Adipocyte (in vitro differentiated cells): ENCODE data around the gene PRKN.

Source experiments
- DNase-seq: peaks from one replicate; pipeline ENCODE4 v3.0.0-alpha.2; 2015; ENCODE audit warnings: low read depth
- H3K27me3 ChIP-seq: replicated peaks from 2 replicates; pipeline ENCODE4 v1.7.0; 2013; ENCODE audit warnings: mild to moderate bottlenecking, low read length, moderate library complexity; ENCODE audit not compliant: control insufficient read depth, insufficient read depth
- H3K36me3 ChIP-seq: 2 replicates; pipeline ENCODE4 v1.7.0; 2013; ENCODE audit warnings: low read length, mild to moderate bottlenecking, moderate library complexity; ENCODE audit not compliant: control insufficient read depth, insufficient read depth, severe bottlenecking
- H3K4me1 ChIP-seq: 2 replicates; pipeline ENCODE4 v1.7.0; 2013; ENCODE audit warnings: mild to moderate bottlenecking, low read length, moderate library complexity; ENCODE audit not compliant: control insufficient read depth, insufficient read depth
- H3K4me3 ChIP-seq: 2 replicates; pipeline ENCODE4 v1.7.0; 2013; ENCODE audit warnings: mild to moderate bottlenecking, low read length, moderate library complexity
- H3K9ac ChIP-seq: 2 replicates; pipeline ENCODE4 v1.7.0; 2013; ENCODE audit warnings: mild to moderate bottlenecking, low read length, moderate library complexity
- H3K9me3 ChIP-seq: 2 replicates; pipeline ENCODE4 v1.7.0; 2013; ENCODE audit warnings: mild to moderate bottlenecking, low read length, moderate library complexity; ENCODE audit not compliant: control insufficient read depth

The PRKN gene

DNA sequence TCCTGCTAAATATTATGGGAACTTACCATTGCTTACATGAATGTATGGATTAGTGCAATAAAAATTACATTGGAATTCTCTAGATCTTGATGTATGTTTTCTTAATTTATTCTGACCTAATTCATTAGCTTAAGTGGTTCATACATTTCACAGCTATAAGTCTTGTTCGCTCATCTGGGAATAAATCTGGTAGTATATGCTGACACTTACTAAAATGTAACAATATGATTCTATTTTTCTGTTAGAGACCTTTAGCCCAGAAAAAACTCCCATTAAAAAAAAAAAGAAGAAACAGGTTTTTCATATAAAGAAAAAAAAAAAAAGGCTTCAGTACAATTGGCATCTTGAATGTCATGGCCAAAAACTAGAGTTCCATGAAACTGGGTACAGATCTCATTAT is 1059.6 kb downstream of the PRKN start:
- peaks cover 6% of the 10 kb centered on the region for H3K9me3 ChIP-seq
- H3K4me3 ChIP-seq = no peak overlapping the region
- H3K9ac ChIP-seq = no peak overlapping the region
- DNase-seq = no peak
- H3K4me1 ChIP-seq = no peaks in the 10 kb centered on the region
- no peaks in the 10 kb centered on the region for H3K36me3 ChIP-seq
- H3K27me3 ChIP-seq = no peaks in the 10 kb centered on the region

DNA sequence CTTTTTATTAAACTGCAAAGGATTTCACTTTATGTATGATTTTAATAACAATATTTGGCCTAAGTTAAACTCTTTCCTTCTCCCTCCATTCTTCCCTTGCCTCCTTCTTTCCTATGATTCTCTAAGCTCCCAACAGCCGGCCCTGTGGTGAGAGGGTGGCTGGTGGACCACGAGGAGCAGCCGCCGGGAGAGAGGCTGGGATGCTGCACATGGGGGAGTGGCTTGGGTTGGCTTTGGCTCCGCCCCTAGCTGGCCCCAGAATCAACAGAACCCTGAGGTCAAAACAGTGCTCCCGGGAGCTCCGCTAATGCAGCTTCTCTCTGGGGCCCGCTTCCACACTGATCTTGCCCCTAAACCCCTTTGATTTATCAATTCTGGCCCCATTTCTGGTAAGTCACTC is 1063.9 kb downstream of the PRKN start:
- Histone ChIP-seq H3K27me3 (no peaks in the 10 kb centered on the region), H3K9me3 (peaks cover 13% of the 10 kb centered on the region), H3K9ac (no peak overlapping the region), H3K4me1 (no peaks in the 10 kb centered on the region), H3K4me3 (no peak overlapping the region), H3K36me3 (no peaks in the 10 kb centered on the region)
- DNase-seq = no peak

DNA sequence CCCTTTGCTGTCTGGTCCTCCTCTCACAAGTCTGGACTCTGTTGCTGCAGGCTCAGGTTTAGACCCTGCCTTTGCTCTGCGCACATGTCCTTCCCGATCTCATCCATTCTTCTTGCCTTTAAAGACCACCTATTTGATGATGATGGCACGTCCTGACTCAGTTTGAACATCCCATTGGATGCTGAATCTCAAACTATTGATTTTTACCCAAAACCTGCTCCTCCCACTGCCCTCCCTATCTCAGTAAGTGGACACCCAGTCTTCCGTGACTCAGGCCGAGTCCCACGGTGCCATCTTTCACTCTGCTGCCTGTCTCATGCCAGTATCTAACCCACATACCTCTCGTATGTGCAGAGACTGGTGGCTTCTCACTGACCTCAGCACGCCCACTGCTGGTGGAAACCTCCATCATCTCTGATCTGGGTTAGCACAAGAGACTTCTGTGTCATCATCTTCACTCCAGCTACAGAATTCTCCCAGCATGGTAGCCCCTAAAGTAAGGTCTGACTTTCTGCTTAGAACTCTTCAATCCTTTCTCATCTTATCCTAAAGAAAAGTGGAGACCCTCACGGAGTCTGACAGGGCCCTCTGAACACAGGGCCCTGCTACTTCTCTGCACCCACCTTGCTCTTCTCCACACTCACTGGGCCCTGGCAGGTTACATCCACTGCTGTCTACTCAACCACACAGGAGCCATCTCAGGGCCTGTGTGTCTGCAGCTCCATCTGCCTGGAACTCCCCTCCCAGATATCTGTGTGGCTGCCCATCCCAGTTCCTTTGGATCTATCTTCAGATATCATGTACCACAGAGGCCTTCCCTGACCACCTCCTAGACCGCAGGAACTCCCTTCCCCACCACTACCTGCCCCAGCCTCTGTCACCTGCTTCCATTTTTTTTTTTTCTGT is 1066.6 kb downstream of the PRKN start:
- Histone ChIP-seq H3K27me3 (no peaks in the 10 kb centered on the region), H3K36me3 (no peaks in the 10 kb centered on the region), H3K4me1 (no peaks in the 10 kb centered on the region), H3K9ac (no peak overlapping the region), H3K9me3 (peaks cover 13% of the 10 kb centered on the region), H3K4me3 (no peak overlapping the region)
- peak; percentile 3 for DNase-seq

DNA sequence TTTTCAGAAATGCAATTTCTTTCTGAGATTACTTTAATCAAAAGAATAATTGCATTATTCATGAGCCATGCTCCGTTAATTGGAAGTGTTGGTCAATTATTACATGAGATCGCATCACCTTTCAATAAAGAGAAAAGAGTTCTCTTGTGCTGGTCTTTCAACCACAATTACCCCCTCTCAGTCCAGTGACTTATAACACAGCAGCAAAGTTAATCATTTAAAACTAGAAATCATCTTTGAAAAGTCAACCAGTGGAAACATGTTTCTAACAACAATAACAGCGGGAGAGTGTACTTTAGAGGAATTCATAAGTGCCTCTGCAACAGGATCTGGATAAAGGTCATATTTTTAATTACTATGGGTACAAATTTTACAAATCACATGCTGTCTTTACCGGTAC is 1069.4 kb downstream of the PRKN start:
- Histone ChIP-seq H3K9ac (no peak overlapping the region), H3K36me3 (no peaks in the 10 kb centered on the region), H3K27me3 (no peaks in the 10 kb centered on the region), H3K4me3 (no peak overlapping the region), H3K9me3 (peaks cover 9% of the 10 kb centered on the region), H3K4me1 (no peaks in the 10 kb centered on the region)
- DNase-seq = no peak

DNA sequence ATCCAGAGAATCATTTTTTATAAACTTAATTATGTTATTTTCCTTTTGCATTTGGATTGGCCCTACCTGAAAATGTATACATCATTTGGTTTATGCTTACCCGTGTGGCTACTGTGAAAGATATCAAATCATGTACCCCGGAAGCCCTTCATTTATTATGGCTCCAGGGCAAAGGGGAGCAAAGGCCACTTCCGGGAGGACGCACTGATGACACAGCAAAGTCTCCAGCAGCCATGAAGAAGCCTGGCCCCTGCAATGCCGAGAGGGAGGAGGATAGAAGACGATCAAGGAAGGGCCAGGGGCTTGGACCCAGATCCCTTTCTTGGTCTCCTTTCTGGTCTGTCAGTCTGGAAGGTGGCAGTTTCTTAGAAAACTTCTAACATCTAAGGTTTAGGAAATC is 1073.4 kb downstream of the PRKN start:
- Histone ChIP-seq H3K27me3 (no peaks in the 10 kb centered on the region), H3K9me3 (no peaks in the 10 kb centered on the region), H3K36me3 (no peaks in the 10 kb centered on the region), H3K9ac (no peak overlapping the region), H3K4me3 (no peak overlapping the region), H3K4me1 (no peaks in the 10 kb centered on the region)
- no peak for DNase-seq

GRCh38 chr6:161651949-161652348 is 1075.6 kb downstream of the PRKN start:
- Histone ChIP-seq H3K9ac (no peak overlapping the region), H3K27me3 (no peaks in the 10 kb centered on the region), H3K36me3 (no peaks in the 10 kb centered on the region), H3K4me1 (no peaks in the 10 kb centered on the region), H3K4me3 (no peak overlapping the region), H3K9me3 (no peaks in the 10 kb centered on the region)
- DNase-seq = no peak

DNA sequence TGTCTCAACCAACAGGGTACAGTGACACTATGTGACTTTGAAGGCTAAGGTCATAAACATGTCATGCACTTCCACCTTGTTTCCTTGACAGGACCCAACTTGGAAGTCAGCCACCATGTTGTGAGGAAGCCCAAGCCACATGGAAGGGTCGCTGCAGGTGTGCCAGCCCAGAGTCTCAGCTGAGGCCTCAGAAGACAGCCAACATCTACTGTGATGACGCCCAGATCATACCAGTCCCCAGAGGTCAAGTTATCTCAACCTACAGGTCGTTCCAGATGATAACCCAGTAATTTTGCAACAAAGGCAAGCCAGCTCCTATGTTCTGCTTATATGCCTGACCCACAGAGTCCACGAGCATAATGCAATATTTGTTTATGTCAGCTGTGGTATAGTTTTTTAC is 1077.7 kb downstream of the PRKN start:
- Histone ChIP-seq H3K9ac (no peak overlapping the region), H3K27me3 (no peaks in the 10 kb centered on the region), H3K4me3 (no peak overlapping the region), H3K4me1 (no peaks in the 10 kb centered on the region), H3K36me3 (no peaks in the 10 kb centered on the region), H3K9me3 (no peaks in the 10 kb centered on the region)
- DNase-seq = no peak

- Histone ChIP-seq H3K4me3 (no peak overlapping the region), H3K9ac (no peak overlapping the region), H3K36me3 (no peaks in the 10 kb centered on the region), H3K9me3 (no peaks in the 10 kb centered on the region), H3K4me1 (no peaks in the 10 kb centered on the region), H3K27me3 (no peaks in the 10 kb centered on the region)
- no peak for DNase-seq
Observed at GRCh38 chr6:161649068-161649467, 1078.5 kb downstream of the PRKN start.

DNA sequence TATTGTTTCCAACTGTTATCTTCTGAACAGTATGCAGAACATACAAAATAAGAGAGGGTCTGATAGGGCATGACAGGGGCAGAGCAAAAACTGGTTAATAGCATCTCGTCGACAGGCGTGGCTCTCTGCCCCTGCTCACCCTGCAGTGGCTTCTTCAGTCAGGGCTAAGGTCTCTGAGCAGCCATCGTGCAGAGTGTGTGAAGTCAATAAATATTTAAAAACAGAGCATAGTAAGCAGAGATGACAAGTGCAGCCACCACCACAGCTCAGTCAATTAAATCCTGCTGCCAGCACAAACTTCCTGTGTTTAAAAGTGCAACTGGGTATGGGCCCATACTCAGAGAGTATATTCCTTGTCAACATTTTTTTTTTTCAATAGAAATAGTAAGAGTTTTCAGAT is 1080.3 kb downstream of the PRKN start:
- no peaks in the 10 kb centered on the region for H3K36me3 ChIP-seq
- H3K9me3 ChIP-seq = no peaks in the 10 kb centered on the region
- no peaks in the 10 kb centered on the region for H3K27me3 ChIP-seq
- no peaks in the 10 kb centered on the region for H3K4me1 ChIP-seq
- no peak overlapping the region for H3K9ac ChIP-seq
- no peak overlapping the region for H3K4me3 ChIP-seq
- no peak for DNase-seq

DNA sequence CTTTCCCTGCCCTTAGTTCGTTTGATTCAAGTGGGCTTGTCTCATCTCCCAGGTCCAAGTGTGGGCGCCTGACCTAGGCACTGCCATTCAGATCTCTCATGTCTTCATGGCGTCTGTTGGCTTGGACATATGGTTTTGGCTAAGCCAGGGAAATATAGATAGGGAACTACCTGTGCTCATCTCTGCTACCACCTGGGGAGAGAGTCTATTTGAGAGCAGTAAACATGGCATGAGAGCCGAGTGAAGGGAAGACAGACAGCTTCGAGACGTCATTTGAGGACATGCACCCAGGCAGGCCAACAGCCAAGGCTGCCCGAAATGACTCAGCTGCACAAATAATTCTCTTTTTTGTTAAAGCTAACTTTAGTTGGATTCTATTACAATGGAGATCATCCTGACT is 1083.0 kb downstream of the PRKN start:
- no peak for DNase-seq
- Histone ChIP-seq H3K27me3 (no peaks in the 10 kb centered on the region), H3K36me3 (no peaks in the 10 kb centered on the region), H3K9ac (no peak overlapping the region), H3K4me3 (no peak overlapping the region), H3K9me3 (no peaks in the 10 kb centered on the region), H3K4me1 (no peaks in the 10 kb centered on the region)

DNA sequence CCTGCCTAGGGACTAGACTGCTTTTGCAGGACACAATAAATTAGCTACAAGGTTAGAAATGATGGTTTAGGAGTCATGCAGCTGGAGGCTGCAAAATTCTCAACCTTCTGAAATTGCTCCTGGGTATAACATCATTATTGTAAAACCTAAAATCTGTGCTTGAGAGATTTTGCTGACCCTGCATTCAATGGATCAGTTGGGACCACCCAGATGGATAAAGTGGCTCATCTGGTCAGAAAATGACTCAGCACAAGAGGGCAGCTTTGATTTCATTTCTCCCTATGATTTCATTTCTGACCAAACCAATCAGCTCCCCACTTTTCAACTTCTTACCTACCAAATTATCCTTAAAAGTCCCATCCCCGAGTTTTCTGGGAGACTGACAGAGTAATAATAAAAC is 1086.4 kb downstream of the PRKN start:
- DNase-seq = no peak
- no peak overlapping the region for H3K9ac ChIP-seq
- no peaks in the 10 kb centered on the region for H3K36me3 ChIP-seq
- no peaks in the 10 kb centered on the region for H3K4me1 ChIP-seq
- H3K27me3 ChIP-seq = no peaks in the 10 kb centered on the region
- no peaks in the 10 kb centered on the region for H3K9me3 ChIP-seq
- no peak overlapping the region for H3K4me3 ChIP-seq

DNA sequence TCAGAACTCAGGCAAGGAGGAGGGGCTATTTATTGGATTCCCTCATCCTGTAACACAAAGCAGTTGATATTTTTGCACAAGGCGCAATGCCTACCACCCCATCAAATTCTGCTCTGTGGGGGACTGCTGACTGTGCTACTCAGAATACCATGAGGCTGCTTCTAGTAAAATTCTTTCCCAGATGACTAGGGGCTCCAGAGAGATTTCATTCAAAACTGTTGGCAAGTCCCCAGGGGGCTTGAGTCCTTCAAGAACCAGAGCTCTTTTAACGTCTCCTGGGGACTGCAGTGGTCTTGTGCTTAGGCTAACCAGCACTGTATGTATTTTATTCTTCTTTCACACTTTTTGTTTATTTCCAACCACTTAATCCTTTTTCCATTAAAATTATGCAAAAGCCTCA is 1087.8 kb downstream of the PRKN start:
- no peaks in the 10 kb centered on the region for H3K9me3 ChIP-seq
- H3K4me3 ChIP-seq = no peak overlapping the region
- H3K27me3 ChIP-seq = no peaks in the 10 kb centered on the region
- no peaks in the 10 kb centered on the region for H3K36me3 ChIP-seq
- DNase-seq = no peak
- no peaks in the 10 kb centered on the region for H3K4me1 ChIP-seq
- no peak overlapping the region for H3K9ac ChIP-seq
